Measurements from ENCODE around the gene PEX26. TPM values are rescaled to one million over a fixed set of nuclear protein-coding genes. Genes with fewer than 3 reads are reported as not detected.
"Not testable (repeated sequence)": the region's sequence is repeated elsewhere in the genome, so short reads cannot be mapped to it uniquely, and the experiment has no call there.

The PEX26 gene
- total RNA-seq, 3 donors from 2014 or later: 113 to 241 (median 123) TPM

DNA sequence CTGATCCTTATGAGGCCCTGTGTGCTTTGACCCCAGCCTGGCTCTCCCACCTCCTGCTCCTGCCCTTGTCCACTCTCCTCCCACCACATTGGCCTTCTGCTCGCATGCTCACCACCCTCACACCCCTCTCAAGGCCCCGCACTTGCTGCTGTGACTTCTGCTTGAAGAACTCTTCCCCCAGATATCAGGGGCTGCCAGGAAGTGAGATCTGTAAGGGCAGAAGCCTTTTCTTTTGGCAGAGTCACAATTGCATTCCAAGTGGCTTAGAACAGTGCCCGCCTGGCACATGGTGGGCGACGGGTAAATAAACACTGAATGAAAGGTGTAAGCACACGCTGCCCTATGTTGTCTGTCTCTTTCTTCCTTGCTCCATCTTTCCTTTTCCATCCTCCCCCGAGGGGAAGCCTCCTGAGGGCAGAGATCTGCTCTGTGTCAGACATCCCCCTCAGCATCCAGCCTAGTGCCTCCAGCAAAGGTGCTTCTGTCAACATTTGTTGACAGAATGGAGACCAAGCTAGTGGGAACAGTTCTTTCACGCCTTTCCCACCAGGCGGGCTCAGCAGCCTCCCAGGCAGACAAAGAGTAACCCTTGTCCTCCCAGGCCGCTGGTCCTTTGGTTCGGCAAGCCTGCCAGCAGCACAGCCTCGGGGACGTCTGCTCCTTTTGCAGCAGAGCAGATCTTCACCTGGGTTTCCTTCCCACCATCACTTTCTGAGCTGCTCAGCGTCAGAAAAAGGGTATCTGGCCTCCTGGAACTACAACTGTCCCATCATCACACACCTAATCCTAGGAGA lies 10.0 kb upstream of the PEX26 start:
- no peak overlapping the region for H3K4me3 ChIP-seq
- intact Hi-C loops (cut with DNase I, micrococcal nuclease): no loop called here
- no peak for TF ChIP-seq CTCF (IDR thresholded peaks at IDR 0.05)
- ATAC-seq: no peak
- no peak for DNase-seq
- H3K9me3 ChIP-seq: no peaks in the 10 kb centered on the region
- peaks cover 28% of the 10 kb centered on the region for H3K4me1 ChIP-seq (ENCODE audit: low read depth)
- H3K36me3 ChIP-seq (ENCODE audit: low read depth): no peaks in the 10 kb centered on the region

DNA sequence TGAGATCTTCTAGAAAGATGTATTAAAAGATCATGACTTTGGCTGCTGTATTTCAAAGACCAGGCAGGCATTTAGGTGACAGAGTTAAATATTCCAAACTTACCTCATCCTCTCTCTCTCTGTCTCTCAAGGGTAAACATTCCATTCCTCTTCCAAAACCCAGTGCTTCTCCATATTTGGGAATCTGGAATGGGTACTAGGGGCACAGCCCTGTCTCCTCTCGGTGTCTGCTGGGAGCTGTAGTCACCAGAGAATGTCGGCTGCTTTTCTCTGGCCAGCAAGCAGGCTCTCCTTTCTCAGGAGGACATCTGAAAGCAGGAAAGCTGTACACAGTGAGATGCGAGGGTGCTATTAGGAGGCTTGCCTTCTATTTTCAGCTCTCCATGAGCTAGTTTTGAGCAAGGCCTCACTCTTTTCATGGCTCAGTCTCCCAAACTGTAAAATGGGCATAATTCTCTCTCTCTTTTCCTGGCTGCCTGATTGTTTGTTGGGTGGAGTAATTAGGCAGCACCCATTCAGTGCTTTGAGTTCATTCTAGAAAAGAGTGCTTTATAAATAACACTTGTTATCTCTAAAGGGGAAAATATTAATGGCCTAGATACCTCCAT lies 9.3 kb upstream of the PEX26 start:
- H3K36me3 ChIP-seq (ENCODE audit: low read depth): no peaks in the 10 kb centered on the region
- no peak overlapping the region for H3K4me3 ChIP-seq
- no peaks in the 10 kb centered on the region for H3K9me3 ChIP-seq
- no peak for TF ChIP-seq CTCF (IDR thresholded peaks at IDR 0.05)
- no peak for ATAC-seq
- intact Hi-C loops (cut with DNase I, micrococcal nuclease): no loop called here
- no peak for DNase-seq
- H3K4me1 ChIP-seq (ENCODE audit: low read depth): peaks cover 28% of the 10 kb centered on the region

- ATAC-seq: peak; percentile 10
- Histone ChIP-seq H3K9me3 (no peaks in the 10 kb centered on the region), H3K4me3 (no peak overlapping the region), H3K36me3 (ENCODE audit: low read depth) (no peaks in the 10 kb centered on the region), H3K4me1 (ENCODE audit: low read depth) (peaks cover 28% of the 10 kb centered on the region)
- no peak for TF ChIP-seq CTCF (IDR thresholded peaks at IDR 0.05)
- intact Hi-C loops (cut with DNase I, micrococcal nuclease): no loop called here
- no peak for DNase-seq
Measured at GRCh38 chr22:18069041-18069440, 8.7 kb upstream of the PEX26 start.

GRCh38 chr22:18070041-18070440 lies 7.7 kb upstream of the PEX26 start:
- no peak for DNase-seq
- no peak overlapping the region for H3K4me3 ChIP-seq
- H3K9me3 ChIP-seq: no peaks in the 10 kb centered on the region
- TF ChIP-seq CTCF (IDR thresholded peaks at IDR 0.05): no peak
- H3K4me1 ChIP-seq (ENCODE audit: low read depth): peaks cover 28% of the 10 kb centered on the region
- intact Hi-C loops (cut with DNase I, micrococcal nuclease): loop anchor here in 1 of 2 donors (10.0 kb wide), 1 partner anchor 235 kb away; no protein-coding TSS in a partner anchor
- no peaks in the 10 kb centered on the region for H3K36me3 ChIP-seq (ENCODE audit: low read depth)
- no peak for ATAC-seq

- no peak overlapping the region for H3K4me3 ChIP-seq
- TF ChIP-seq CTCF (IDR thresholded peaks at IDR 0.05): no peak
- H3K4me1 ChIP-seq (ENCODE audit: low read depth): peaks cover 30% of the 10 kb centered on the region
- intact Hi-C loops (cut with DNase I, micrococcal nuclease): loop anchor here in 1 of 2 donors (10.0 kb wide), 1 partner anchor 236 kb away; no protein-coding TSS in a partner anchor
- no peaks in the 10 kb centered on the region for H3K9me3 ChIP-seq
- no peaks in the 10 kb centered on the region for H3K36me3 ChIP-seq (ENCODE audit: low read depth)
- peak in 2 of 3 donors; percentile 44 to 59 for DNase-seq
- peak; percentile 76 for ATAC-seq
Measured at GRCh38 chr22:18070556-18071306, 7.1 kb upstream of the PEX26 start.

DNA sequence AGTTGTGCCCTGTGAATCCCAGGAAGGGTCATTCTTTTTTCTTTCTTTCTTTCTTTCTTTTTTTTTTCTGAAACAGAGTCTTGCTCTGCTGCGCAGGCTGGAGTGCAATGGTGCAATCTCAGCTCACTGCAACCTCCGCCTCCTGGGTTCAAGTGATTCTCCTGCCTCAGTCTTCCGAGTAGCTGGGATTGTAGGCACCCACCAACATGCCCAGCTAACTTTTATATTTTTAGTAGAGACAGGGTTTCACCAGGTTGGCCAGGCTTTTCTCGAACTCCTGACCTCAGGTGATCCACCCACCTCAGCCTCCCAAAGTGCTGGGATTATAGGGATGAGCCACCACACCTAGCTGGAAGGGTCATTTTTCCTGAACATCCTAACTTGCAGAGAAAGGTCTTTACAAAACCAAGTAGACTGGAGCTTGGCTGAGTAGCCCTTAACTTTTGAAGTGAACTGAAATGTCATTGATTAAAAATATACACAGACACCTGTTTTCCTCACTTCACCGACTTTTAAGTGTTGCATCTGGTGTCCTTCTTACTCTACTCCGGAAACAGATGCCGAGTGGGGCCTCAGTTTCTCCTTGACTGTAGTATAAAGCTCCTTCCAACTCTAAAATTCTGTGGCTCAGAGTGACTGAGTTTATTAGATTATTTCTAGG lies 6.4 kb upstream of the PEX26 start:
- ATAC-seq; DNase-seq; H3K4me3 ChIP-seq; H3K36me3 ChIP-seq (ENCODE audit: low read depth); H3K9me3 ChIP-seq: not testable (repeated sequence)
- H3K4me1 ChIP-seq (ENCODE audit: low read depth): peaks cover 34% of the 10 kb centered on the region
- intact Hi-C loops (cut with DNase I, micrococcal nuclease): loop anchor here in 1 of 2 donors (10.0 kb wide), 1 partner anchor 237 kb away; no protein-coding TSS in a partner anchor

Measured in mucosa of descending colon (tissue), 3 donors.